OCI-LY1 (cell line): ENCODE data around the gene NOS1.

Source experiments
- H2AFZ ChIP-seq: fragments of 200-600 bp; sonication (generic), shearing (Covaris generic); 2 replicates; pipeline ENCODE4 v1.6.0; 2014; ENCODE audit warnings: antibody characterized with exemption, mild to moderate bottlenecking, low read length
- H3F3A ChIP-seq: fragments of 200-600 bp; sonication (generic), shearing (Covaris generic); 2 replicates; pipeline ENCODE4 v1.6.0; 2014; ENCODE audit warnings: mild to moderate bottlenecking, antibody characterized with exemption, low read length, moderate library complexity; ENCODE audit not compliant: insufficient read depth
- H3K27ac ChIP-seq: fragments of 200-600 bp; sonication (generic); 2 replicates; pipeline ENCODE4 v1.5.1; 2014; ENCODE audit warnings: low read length, mixed run types, mild to moderate bottlenecking, low read depth; ENCODE audit not compliant: poor library complexity, severe bottlenecking
- H3K27me3 ChIP-seq: fragments of 200-600 bp; sonication (generic); 2 replicates; pipeline ENCODE4 v1.6.0; 2014; ENCODE audit warnings: antibody characterized with exemption, mild to moderate bottlenecking, low read length, moderate library complexity; ENCODE audit not compliant: insufficient read depth
- H3K36me3 ChIP-seq: fragments of 200-600 bp; sonication (generic); 2 replicates; pipeline ENCODE4 v1.6.1; 2014; ENCODE audit warnings: mild to moderate bottlenecking, antibody characterized with exemption, low read length, moderate library complexity, mixed read lengths; ENCODE audit not compliant: insufficient read depth
- H3K4me1 ChIP-seq: fragments of 200-600 bp; sonication (generic); 2 replicates; pipeline ENCODE4 v1.5.1; 2014; ENCODE audit warnings: mild to moderate bottlenecking, low read length, moderate library complexity; ENCODE audit not compliant: insufficient read depth, severe bottlenecking
- H3K4me2 ChIP-seq: fragments of 200-600 bp; sonication (generic), shearing (Covaris generic); 2 replicates; pipeline ENCODE4 v1.6.1; 2014; ENCODE audit warnings: low read length
- H3K4me3 ChIP-seq: fragments of 200-600 bp; sonication (generic); 2 replicates; pipeline ENCODE4 v1.5.1; 2014; ENCODE audit warnings: low read length, low read depth, mild to moderate bottlenecking, mixed read lengths; ENCODE audit not compliant: poor library complexity, severe bottlenecking
- H3K79me2 ChIP-seq: fragments of 200-600 bp; shearing (Covaris generic); 2 replicates; pipeline ENCODE4 v1.6.1; 2016; ENCODE audit warnings: mixed run types, low read length, mixed read lengths; ENCODE audit not compliant: insufficient read depth
- H3K9ac ChIP-seq: fragments of 200-600 bp; sonication (generic), shearing (Covaris generic); 2 replicates; pipeline ENCODE4 v1.6.1; 2014; ENCODE audit warnings: mild to moderate bottlenecking, low read length, mixed read lengths
- H3K9me2 ChIP-seq: fragments of 200-600 bp; sonication (generic), shearing (Covaris generic); 2 replicates; pipeline ENCODE4 v1.6.1; 2014; ENCODE audit warnings: low read depth, mild to moderate bottlenecking, low read length, mixed read lengths
- H3K9me3 ChIP-seq: fragments of 200-600 bp; shearing (Covaris generic); 2 replicates; pipeline ENCODE4 v1.6.1; 2014; ENCODE audit warnings: low read length, mixed read lengths
- H4K20me1 ChIP-seq: fragments of 200-600 bp; sonication (generic), shearing (Covaris generic); 2 replicates; pipeline ENCODE4 v1.6.0; 2016; ENCODE audit warnings: mild to moderate bottlenecking, low read length; ENCODE audit not compliant: insufficient read depth
- CTCF ChIP-seq: fragments of 200-600 bp; sonication (generic), shearing (Covaris generic); IDR thresholded peaks from 2 replicates; pipeline ENCODE4 v1.5.1; 2017; ENCODE audit warnings: mild to moderate bottlenecking, antibody characterized with exemption, low read length, moderate library complexity, mixed read lengths
- EZH2 ChIP-seq: fragments of 200-600 bp; sonication (generic), shearing (Covaris generic); IDR thresholded peaks from 2 replicates; pipeline ENCODE4 v1.8.0; 2017; ENCODE audit warnings: borderline replicate concordance, mixed run types, mild to moderate bottlenecking, antibody characterized with exemption, low read length, moderate library complexity, mixed read lengths

NOS1 gene

GRCh38 chr12:117352206-117352605 lies 9.2 kb downstream of the NOS1 start:
- no peaks in the 10 kb centered on the region for H3K79me2 ChIP-seq
- no peak overlapping the region for H3K4me3 ChIP-seq
- H3K4me2 ChIP-seq, result no peak overlapping the region
- no peak for TF ChIP-seq CTCF
- TF ChIP-seq EZH2, result no peak
- no peaks in the 10 kb centered on the region for H3K9me2 ChIP-seq
- H3K27me3 ChIP-seq, result no peaks in the 10 kb centered on the region
- no peaks in the 10 kb centered on the region for H3K36me3 ChIP-seq
- no peaks in the 10 kb centered on the region for H3F3A ChIP-seq
- H4K20me1 ChIP-seq, result no peaks in the 10 kb centered on the region
- no peak overlapping the region for H2AFZ ChIP-seq
- no peaks in the 10 kb centered on the region for H3K9me3 ChIP-seq
- no peak overlapping the region for H3K27ac ChIP-seq
- no peak overlapping the region for H3K9ac ChIP-seq
- H3K4me1 ChIP-seq, result no peaks in the 10 kb centered on the region

DNA sequence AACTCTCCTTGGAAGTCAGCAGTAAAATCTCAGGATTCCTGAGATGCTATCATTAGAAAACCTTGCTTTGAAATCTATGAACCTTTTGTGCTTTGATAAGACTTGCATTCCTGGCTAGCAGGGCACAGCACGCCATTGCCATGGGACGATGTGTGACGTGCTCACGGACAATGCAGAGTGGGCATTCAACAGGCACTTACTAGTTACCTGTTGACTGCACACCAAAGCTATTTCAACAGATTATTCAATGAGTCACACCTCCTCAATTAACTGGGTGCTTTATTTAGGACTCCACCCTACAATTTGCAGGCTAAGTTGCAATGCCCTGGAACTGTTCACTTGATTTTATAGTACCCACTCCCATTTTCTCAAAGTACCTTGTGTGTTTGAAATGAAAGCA lies 11.3 kb downstream of the NOS1 start:
- no peak overlapping the region for H3K9ac ChIP-seq
- no peaks in the 10 kb centered on the region for H3F3A ChIP-seq
- H3K27ac ChIP-seq, result no peak overlapping the region
- no peaks in the 10 kb centered on the region for H3K27me3 ChIP-seq
- H3K9me3 ChIP-seq, result no peaks in the 10 kb centered on the region
- H3K79me2 ChIP-seq, result no peaks in the 10 kb centered on the region
- no peaks in the 10 kb centered on the region for H4K20me1 ChIP-seq
- no peak overlapping the region for H2AFZ ChIP-seq
- no peak for TF ChIP-seq CTCF
- TF ChIP-seq EZH2, result no peak
- H3K4me2 ChIP-seq, result no peak overlapping the region
- H3K4me3 ChIP-seq, result no peak overlapping the region
- H3K36me3 ChIP-seq, result no peaks in the 10 kb centered on the region
- no peaks in the 10 kb centered on the region for H3K9me2 ChIP-seq
- no peaks in the 10 kb centered on the region for H3K4me1 ChIP-seq

DNA sequence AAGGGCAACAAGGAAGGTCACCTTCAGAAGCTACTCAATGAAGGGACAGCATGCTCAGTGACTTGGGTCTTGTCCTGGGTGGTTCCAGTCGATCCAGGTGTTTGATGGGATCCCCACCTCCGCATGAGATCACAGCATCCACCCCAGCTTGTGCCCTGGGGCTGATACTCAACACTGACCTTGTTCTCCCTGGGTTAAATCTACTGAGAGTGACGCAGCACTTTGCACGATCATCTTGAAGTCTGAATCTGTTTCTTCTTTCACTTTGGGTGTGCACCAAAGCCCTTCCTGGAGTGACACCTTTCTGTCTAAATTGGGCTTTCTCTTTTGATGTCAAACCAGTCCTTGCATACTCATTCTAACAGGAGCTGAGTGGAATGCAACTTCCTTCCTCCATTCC lies 13.8 kb downstream of the NOS1 start:
- Histone ChIP-seq H3K27ac (no peak overlapping the region), H3K4me1 (no peaks in the 10 kb centered on the region), H3K27me3 (0 out of 2 replicates have a peak, but pooled peaks cover under 1% of the 10 kb centered on the region), H4K20me1 (no peaks in the 10 kb centered on the region), H3F3A (no peaks in the 10 kb centered on the region), H3K36me3 (no peaks in the 10 kb centered on the region), H2AFZ (no peak overlapping the region), H3K9me2 (no peaks in the 10 kb centered on the region), H3K79me2 (no peaks in the 10 kb centered on the region), H3K4me3 (no peak overlapping the region), H3K9me3 (no peaks in the 10 kb centered on the region), H3K4me2 (no peak overlapping the region), H3K9ac (no peak overlapping the region)
- TF ChIP-seq CTCF (no peak), EZH2 (no peak)
